Right forelimb (tissue), 1 donor: ENCODE measurements around the gene SPAG7.
"Not testable (repeated sequence)": the region's sequence is repeated elsewhere in the genome, so short reads cannot be mapped to it uniquely, and the experiment has no call there.

Experiments
- DNase-seq: peaks from one replicate; pipeline ENCODE4 v3.0.0-alpha.2; 2018

SPAG7 gene

DNA sequence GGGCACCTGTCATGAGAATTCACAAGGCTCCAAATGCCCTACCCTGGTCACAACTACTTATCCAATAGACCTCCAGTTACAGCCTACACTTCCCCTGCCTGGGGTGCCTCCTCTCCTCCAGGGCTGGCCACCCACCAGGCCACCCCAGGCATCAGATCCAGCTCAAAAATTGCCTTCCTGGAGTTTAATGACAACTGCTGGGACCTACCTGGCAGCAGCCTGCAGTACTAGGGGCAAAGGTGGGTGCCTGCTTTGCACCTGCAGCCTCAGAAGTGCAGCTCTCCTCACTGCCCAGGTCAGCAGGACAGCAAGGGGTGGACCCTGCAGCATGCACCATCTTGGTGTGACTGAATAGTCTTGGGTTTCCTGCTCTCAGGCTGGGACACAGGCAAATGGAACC lies 32.0 kb downstream of the SPAG7 start:
- DNase-seq: no peak

DNA sequence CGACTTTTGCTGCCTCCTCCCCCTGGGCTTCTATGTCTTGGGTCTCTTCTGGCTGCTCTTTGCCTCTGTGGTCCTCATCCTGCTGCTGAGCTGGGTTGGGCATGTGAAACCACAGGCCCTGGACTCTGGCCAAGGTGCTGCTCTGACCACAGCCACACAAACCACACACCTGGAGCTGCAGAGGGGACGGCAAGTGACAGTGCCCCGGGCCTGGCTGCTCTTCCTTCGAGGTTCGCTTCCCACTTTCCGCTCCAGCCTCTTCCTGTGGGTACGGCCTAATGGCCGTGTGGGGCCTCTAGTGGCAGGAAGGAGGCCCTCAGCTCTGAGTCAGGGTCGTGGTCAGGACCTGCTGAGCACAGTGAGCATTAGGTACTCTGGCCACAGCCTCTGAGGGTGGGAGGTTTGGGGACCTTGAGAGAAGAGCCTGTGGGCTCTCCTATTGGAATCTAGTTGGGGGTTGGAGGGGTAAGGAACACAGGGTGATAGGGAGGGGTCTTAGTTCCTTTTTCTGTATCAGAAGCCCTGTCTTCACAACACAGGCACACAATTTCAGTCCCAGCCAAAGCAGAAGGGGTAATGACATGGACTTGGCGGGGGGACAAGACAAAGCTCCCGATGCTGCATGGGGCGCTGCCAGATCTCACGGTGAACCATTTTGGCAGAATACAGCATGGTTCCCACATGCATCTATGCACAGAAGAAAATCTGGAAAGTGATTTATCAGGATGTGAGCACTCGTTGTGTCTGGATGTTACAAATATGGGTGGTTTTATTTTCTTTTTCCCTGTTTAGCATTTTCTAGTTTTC lies 33.2 kb downstream of the SPAG7 start:
- no peak for DNase-seq

DNA sequence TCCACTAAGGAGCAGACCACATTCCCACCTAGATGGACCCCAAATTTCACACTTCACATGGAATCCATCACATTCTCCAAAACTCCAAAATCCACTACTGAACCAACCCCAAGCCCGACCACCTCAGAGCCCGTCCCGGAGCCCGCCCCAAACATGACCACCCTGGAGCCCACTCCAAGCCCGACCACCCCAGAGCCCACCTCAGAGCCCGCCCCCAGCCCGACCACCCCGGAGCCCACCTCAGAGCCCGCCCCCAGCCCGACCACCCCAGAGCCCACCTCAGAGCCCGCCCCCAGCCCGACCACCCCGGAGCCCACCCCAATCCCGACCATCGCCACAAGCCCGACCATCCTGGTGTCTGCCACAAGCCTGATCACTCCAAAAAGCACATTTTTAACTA lies 34.0 kb downstream of the SPAG7 start:
- DNase-seq: no peak

DNA sequence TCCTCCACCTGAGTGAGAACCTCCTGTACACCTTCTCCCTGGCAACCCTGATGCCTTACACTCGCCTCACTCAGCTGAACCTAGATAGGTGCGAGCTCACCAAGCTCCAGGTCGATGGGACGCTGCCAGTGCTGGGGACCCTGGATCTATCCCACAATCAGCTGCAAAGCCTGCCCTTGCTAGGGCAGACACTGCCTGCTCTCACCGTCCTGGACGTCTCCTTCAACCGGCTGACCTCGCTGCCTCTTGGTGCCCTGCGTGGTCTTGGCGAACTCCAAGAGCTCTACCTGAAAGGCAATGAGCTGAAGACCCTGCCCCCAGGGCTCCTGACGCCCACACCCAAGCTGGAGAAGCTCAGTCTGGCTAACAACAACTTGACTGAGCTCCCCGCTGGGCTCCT lies 34.9 kb downstream of the SPAG7 start:
- DNase-seq: no peak

DNA sequence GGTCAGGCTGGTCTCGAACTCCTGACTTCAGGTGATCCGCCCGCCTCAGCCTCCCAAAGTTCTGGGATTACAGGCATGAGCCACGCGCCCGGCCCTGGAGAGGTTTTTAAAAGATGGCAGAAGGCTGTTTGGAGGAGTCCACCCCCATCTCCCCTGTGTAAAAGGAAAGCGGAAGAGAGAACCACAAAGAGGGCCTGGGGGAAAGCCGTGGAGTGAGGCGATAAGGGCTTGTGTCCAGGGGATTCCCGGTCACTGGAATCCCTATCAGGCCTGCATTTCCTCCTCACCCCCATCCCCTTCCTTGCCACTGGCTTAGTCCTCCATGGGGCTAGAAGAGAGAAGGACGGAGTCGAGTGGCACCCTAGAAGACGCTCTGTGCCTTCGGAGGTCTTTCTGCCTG lies 35.7 kb downstream of the SPAG7 start, which contains the start of gene GP1BA:
GP1BA (plus strand) TSS at position 315 of the 400 bp plus-strand sequence. CDS start 328 bp downstream, outside the sequence.
- no peak for DNase-seq

DNA sequence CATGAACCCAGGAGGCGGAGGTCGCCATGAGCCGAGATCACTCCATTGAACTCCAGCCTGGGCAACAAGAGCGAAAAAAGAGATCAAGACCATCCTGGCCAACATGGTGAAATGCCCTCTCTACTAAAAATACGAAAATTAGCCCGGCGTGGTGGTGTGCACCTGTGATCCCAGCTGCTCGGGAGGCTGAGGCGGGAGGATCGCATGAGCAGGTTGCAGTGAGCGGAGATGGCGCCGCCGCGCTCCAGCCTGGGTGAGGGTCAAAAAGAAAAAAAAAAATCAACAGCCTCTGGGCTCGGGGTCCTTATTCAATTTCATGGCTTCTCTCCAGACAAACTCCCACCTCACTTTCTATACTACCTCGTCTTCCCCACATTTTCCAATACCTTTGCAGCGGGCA lies 38.7 kb downstream of the SPAG7 start:
- no peak for DNase-seq

DNA sequence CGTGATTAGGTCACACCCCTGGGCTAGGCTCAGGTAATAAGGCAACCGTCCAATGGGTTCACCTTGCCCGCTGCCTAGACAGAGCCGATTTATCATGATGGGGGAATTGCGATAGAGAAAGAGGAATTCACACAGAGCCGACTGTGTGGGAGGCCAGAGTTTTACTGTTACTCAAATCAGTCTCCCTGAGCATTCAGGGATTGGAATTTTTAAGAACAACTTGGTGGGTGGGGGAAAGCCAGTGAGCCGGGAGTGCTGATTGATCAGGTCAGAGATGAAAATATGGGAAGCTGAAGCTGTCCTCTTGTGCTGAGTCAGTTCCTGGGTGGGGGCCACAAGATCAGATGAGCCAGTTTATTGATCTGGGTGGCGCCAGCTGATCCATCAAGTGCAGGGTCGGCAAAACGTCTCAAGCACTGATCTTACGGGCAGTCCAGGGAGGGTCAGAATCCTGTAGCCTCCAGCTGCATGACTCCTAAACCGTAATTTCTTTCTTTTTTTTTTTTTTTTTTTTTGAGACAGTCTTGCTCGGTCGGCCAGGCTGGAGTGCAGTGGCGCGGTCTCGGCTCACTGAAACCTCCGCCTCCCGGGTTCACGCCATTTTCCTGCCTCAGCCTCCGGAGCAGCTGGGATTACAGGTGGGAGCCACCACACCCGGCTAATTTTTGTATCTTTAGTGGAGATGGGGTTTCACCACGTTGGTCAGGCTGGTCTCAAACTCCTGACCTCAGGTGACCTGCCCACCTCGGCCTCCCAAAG lies 40.9 kb downstream of the SPAG7 start:
- not testable (repeated sequence) for DNase-seq

DNA sequence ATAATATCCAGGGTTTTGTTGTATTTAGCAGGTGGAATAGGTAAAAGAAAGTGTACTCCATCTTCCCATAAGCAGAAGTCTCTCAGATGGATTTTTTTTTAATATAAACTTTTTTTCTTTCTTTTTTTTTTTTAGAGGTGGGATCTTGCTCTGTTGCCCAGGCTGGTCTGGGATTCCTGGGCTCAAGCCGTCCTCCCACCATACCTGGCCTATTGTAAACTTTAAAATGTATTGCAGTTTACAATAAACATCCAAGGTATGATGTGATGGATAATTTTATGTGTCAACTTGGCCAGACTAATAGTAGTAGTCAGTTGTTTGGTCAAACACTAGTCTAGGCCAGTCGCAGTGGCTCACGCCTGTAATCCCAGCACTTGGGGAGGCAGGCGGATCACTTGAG lies 46.3 kb downstream of the SPAG7 start:
- DNase-seq: no peak

DNA sequence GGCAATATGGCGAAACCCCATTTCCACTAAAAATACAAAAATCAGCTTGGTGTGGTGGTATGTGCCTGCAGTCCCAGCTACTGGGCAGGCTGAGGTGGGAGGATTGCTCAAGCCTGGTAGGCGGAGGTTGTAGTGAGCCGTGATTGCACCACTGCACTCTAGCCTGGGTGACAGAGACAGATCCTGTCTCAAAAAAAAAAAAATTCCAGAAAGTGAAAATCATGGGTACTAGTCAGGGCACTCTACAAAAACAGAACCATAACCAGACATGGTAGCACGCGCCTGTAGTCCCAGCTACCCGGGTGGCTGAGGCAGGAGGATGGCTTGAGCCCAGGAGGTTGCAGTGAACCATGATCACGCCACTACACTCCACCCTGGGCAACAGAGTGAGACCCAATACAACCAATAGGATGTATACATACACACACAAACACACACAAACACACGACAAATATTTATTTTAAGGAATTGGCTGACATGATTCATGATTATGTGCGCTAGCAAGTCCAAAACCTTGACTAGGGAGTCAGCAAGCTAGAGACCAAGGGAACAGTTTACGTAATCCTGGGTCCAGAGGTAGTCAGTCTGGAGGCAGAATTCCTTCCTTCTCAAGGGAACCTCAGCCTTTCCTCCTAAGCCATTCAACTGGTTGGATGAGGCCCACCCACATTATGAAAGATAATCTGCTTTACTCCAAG lies 47.1 kb downstream of the SPAG7 start:
- DNase-seq: no peak

DNA sequence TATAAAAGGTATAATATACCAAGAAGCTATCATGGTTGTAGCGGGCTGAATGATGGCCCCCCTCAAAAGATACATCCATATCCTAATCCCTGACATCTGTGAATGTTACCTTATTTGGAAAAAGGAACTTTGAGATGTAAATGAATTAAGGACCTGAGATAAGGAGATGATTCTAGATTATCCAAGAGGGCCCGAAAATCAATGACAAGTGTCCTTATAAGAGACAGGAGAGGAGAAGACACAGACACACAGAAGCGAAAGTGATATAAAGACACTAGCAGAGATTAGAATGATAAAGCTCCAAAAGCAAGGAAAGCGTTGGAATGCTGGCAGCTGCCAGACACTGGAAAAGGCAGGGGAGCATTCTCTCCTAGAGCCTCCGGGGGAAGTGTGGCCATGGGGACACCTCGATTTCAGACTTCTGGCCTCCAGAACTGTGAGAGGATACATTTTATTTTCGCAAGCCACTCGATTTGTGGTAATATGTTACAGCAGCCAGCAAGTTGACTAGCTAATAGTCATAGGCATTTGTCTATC lies 48.0 kb downstream of the SPAG7 start:
- DNase-seq: no peak

DNA sequence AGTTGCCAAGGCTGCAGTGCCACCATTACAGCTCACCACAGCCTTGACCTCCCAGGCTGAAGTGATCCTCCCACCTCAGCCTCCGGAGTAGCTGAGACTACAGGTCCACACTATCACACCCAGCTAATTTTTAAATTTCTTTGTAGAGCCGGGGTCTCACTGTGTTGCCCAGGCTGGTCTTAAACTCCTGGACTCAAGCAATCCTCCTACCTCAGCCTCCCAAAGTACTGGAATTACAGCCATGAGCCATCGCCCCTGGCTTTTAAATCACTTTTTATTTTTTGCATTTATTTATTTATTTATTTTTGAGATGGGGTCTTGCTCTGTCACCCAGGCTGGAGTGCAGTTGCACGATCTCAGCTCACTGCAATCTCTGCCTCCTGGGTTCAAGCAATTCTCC lies 53.1 kb downstream of the SPAG7 start:
- DNase-seq: not testable (repeated sequence)

DNA sequence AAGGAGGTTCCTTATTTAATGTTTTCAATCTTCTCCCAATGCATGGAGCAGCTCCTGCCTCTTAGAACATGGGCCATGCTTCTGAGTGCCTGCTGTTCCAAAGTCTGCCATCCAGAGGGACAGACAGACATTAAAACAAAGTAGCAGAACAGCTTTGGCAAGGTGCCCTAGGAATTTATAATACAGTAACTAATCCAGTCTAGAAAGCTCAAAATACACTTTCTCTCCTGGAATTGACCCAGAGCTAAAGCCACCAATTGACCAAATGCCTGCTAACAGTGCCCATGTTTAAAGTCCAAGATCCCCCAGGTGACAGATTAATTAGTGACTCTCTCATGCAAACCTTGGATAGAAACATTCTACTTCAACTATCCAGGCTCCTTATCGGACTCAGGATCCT lies 53.6 kb downstream of the SPAG7 start:
- no peak for DNase-seq
